Measurements from ENCODE around the gene TK2.
"Not testable (repeated sequence)": the region's sequence is repeated elsewhere in the genome, so short reads cannot be mapped to it uniquely, and the experiment has no call there.

Gene TK2

DNA sequence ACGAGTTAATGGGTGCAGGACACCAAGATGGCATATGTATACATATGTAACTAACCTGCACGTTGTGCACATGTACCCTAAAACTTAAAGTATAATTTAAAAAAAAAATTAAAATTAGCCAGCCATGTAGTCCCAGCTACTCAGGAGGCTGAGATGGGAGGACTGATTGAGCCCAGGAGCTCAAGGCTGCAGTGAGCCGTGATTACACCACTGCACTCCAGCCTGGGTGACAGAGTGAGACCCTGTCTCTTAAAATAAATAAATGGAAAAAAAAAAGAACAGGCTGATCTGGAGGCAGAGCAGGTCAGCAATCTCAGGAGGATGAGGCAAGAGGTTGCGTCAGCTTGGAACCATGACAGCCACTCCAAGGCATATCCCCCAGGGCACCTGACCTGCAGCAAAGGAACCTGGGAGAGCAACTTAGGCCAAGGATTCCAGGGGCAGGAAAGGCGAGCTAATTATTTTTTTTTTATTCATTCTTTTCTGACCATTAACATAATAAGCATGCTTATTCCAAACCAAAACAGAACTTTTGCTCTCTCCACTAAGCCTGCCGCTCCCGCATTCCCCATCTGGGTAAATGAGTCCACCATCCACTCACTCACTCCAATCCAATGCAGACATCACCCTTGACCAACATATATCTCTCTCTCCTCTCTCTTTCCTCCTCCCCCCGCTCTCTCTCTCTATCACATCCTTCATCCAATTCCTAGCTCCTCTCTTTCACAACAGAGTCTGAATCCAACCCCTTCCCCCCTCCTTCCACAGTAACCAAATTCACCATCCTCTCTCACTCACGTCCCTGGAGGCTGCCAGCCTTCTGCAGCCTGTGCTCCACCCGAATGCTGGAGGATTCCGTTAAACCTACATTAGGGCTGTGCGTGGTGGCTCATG lies 47.7 kb downstream of the TK2 start:
- DNase-seq, result no peak

DNA sequence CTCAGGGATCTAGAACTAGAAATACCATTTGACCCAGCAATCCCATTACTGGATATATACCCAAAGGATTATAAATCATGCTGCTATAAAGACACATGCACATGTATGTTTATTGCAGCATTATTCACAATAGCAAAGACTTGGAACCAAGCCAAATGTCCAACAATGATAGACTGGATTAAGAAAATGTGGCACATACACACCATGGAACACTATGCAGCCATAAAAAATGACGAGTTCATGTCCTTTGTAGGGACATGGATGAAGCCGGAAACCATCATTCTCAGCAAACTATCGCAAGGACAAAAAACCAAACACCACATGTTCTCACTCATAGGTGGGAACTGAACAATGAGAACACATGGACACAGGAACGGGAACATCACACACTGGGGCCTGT lies 48.4 kb downstream of the TK2 start:
- not testable (repeated sequence) for DNase-seq

- DNase-seq, result not testable (repeated sequence)
These were observed 52.0 kb downstream of the TK2 start for GRCh38 chr16:66497921-66498320.

DNA sequence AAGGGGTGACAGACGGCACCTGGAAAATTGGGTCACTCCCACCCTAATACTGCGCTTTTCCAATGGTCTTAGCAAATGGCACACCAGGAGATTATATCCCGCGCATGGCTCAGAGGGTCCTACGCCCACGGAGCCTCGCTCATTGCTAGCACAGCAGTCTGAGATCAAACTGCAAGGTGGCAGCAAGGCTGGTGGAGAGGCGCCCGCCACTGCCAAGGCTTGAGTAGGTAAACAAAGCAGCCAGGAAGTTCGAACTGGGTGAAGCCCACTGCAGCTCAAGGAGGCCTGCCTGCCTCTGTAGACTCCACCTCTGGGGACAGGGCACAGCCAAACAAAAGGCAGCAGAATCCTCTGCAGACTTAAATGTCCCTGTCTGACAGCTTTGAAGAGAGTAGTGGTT lies 53.7 kb downstream of the TK2 start:
- DNase-seq, result not testable (repeated sequence)

- DNase-seq, result no peak
These were observed 54.5 kb downstream of the TK2 start for GRCh38 chr16:66495440-66495839.

GRCh38 chr16:66494916-66495315 lies 55.0 kb downstream of the TK2 start:
- DNase-seq, result no peak

GRCh38 chr16:66493490-66494401 lies 56.2 kb downstream of the TK2 start:
- DNase-seq, result no peak

- no peak for DNase-seq
These were observed 58.2 kb downstream of the TK2 start for GRCh38 chr16:66491716-66492064.

DNA sequence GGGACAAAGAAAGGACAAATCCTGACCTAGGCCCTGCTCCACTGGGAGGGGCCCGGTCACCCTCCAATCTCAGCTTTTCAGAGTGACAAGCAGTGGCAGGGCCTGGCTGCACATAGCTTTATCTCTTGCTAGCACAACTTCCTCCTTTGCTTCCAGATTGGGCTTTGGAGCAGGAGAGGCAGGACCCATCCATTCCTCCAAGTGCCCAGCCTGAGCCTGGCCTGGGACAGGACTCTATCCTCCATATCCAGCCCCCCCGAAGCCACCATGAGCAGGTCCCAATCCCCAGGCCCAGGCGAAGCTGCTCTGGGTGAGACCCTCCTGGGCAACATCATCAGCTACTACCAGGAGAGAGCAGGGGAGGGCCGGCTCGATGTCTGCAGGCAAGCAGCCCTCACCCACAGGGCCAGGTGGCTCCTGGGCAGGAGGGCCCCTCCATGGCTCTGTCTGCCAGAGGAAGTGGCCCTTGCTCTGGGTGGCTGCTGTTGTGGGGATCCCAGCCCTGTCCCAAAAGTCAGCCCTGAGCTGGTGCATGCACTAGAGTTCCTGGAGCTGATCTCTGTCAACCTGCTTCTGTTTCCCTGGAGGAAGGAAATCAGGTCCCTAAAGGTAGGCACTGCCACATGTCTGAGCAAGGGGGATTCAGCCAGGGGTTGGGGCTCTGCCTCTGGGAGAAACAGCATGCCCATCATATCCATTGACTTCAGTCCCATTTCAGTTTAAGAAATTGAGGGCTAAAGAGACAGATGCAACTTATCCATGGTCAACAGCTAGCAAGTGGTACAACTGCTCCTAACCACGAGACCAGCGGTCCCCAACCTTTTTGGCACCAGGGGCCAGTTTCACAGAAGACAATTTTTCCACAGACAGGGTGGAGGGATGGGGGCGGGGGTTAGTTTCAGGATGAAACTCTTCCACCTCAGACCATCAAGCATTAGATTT lies 58.9 kb downstream of the TK2 start:
- DNase-seq, result no peak

GRCh38 chr16:66489818-66490217 lies 60.1 kb downstream of the TK2 start:
- no peak for DNase-seq

GRCh38 chr16:66489385-66489784 lies 60.5 kb downstream of the TK2 start:
- DNase-seq, result no peak

GRCh38 chr16:66488505-66488904 lies 61.4 kb downstream of the TK2 start:
- no peak for DNase-seq

DNA sequence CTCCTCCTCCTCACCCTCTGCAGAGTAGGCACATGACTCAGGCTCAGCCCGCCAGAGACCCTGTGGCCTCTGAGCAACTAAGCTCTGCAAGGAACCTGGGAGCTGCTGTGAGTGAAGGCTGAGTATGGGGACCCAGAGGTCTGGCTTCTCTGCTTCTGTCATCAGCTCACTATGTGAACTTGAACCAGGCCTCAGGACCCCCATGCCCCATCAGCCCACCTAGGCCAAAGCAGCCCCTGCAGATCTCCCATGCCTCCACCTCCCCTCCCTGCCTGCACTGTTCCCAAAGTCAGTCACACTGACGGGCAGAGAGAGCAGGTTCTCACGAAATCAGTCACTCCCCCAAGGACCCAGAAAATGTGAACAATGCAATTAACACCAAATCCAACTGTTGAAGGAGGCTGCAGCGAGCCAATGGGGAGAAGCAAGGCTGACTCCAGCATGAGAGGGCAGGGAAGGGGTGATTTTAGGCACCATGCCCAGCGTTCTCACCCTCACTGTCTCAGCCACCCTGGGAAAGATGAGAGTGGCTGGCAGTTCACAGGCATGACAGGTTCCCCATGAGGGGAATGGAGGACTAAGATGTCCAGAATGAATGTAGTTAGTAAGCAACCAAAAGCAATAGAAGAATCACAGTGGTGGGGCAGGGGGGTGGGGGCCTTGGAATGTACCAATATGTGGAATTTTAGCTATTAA lies 62.2 kb downstream of the TK2 start:
- DNase-seq, result no peak

- no peak for DNase-seq
These were observed 62.9 kb downstream of the TK2 start for GRCh38 chr16:66486773-66487579.

DNA sequence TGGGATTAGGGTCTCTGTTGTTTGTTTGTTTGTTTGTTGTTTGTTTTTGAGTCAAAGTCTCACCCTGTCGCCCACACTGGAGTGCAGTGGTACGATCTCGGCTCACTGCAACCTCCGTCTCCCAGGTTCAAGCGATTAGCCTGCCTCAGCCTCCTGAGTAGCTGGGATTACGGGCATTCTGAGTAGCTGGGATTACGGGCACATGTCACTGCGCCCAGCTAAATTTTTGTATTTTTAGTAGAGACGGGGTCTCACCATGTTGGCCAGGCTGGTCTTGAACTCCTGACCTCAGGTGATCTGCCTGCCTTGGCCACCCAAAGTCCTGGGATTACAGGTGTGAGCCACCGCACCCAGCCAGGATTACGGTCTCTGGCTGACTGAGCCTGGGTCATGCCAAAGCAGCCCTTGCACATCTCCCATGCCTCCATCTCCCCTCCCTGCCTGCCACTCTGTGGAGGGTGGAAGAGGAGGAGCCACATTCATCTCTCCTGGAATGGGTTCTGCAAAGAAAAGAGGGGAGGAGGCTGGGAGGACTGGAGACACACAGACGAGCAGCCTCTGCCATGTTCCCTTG lies 63.6 kb downstream of the TK2 start:
- DNase-seq, result no peak

DNA sequence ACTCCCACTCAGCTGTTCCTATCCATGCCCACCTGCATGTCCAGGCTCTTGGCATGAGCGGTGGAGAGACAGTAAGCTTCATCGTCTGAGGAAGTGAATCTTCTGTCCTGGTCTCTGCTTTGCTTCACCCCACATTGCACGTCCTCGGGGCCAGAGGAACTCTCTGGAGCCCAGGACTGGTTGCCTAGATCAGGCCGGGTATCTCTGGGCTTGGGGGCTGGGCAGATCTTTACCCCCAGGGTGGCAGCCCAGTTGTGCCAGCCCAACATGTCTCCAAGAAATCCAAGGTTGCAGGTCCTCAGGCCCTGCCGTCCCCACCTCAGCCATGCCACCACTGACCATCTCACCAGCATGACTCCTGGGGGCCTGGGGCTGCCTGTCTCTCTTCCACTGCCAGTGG lies 64.5 kb downstream of the TK2 start:
- no peak for DNase-seq

DNA sequence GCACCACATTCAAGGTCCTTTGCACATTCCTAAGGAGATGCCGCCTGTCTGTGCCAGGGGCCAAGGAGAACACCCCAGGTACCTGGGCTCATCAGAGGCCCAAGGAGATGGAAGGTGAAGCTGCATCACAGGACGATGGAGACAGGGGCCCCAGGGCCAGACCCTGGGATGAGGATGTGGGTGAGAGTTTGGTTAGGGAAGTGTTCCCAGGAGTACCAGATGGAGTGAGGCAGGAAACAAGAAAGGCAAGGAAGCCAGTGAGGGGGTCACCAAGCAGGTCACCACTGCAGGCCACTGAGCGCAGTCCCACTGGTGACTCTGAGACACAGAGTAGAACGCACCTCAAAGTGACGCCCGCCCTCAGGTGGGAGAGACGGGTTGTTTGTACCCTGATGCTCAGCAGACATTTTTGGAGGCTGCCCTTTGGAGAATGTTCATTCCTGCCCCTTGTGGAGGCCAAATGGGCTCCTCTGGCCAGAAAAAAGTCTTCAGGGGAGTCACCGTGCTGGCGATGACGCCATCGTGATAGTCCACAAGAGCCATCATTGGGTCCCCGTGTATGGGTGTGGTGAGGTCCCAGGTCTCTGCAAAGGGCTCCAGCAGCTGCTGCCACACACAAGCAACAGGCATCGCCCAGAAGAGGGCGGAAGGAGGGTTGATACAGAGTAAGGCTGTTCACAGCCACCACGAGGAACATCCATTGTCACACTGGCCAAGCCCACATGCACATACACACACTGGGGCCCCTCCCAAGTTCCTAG lies 65.3 kb downstream of the TK2 start:
- DNase-seq, result no peak

- DNase-seq, result no peak
These were observed 66.1 kb downstream of the TK2 start for GRCh38 chr16:66483689-66484452.

GRCh38 chr16:66481943-66482390 lies 68.0 kb downstream of the TK2 start:
- no peak for DNase-seq

All from GOT3 (cell line).